IMR-90 (cell line): Measurements from ENCODE around the gene NOP9. TPM values are rescaled to one million over a fixed set of nuclear protein-coding genes. Genes with fewer than 3 reads are reported as not detected.

Source experiments
- ATAC-seq: fragments of 200-7000 bp; cut with Tn5 transposase; 2 replicates; pipeline ENCODE4 v1.9.1; 2020; ENCODE audit warnings: low read depth, mild to moderate bottlenecking, moderate library complexity
- BruUV-seq: library from RNA; stranded (reverse); fragments of 400-500 nt; replicated peaks from 2 replicates; lab custom pipeline; 2021; lab: Mats Ljungman, UMichigan
- CTCF ChIA-PET: fragments of 300-600 bp; formaldehyde crosslinking; extraction: SDS; loops from one replicate; lab custom pipeline; 2021; ENCODE audit warnings: antibody characterized with exemption; lab: Yijun Ruan, JAX
- POLR2A ChIA-PET: fragments of 300-600 bp; sonication (Branson Sonifier 250); formaldehyde crosslinking; loops from one replicate; lab custom pipeline; 2022; ENCODE audit warnings: antibody characterized with exemption; ENCODE audit not compliant: unreplicated experiment; lab: Charles Lee
- DNase-seq: peaks from one replicate; pipeline ENCODE4 v3.0.0; 2013
- H2AFZ ChIP-seq: replicated peaks from 2 replicates; pipeline ENCODE3; 2013; ENCODE audit warnings: low read length, mild to moderate bottlenecking; ENCODE audit not compliant: poor library complexity
- H2AK5ac ChIP-seq: 2 replicates; pipeline ENCODE4 v1.6.1; 2013; ENCODE audit warnings: low read depth, low read length, inconsistent platforms
- H2AK9ac ChIP-seq: replicated peaks from 2 replicates; pipeline ENCODE3; 2013; ENCODE audit warnings: mild to moderate bottlenecking, low read depth, low read length, moderate library complexity; ENCODE audit not compliant: poor library complexity
- H2BK120ac ChIP-seq: 2 replicates; pipeline ENCODE4 v1.6.1; 2013; ENCODE audit warnings: low read depth, low read length, inconsistent platforms
- H2BK15ac ChIP-seq: 3 replicates; pipeline ENCODE4 v1.6.1; 2013; ENCODE audit warnings: low read depth, low read length, inconsistent platforms
- H2BK20ac ChIP-seq: 2 replicates; pipeline ENCODE4 v1.6.1; 2013; ENCODE audit warnings: low read depth, mild to moderate bottlenecking, inconsistent platforms, low read length, moderate library complexity
- H2BK5ac ChIP-seq: 2 replicates; pipeline ENCODE4 v1.6.1; 2013; ENCODE audit warnings: mild to moderate bottlenecking, low read depth, low read length, inconsistent platforms; ENCODE audit not compliant: poor library complexity, severe bottlenecking
- H3K14ac ChIP-seq: replicated peaks from 2 replicates; pipeline ENCODE4 v1.6.1; 2013; ENCODE audit warnings: low read depth, low read length, inconsistent platforms
- H3K18ac ChIP-seq: 2 replicates; pipeline ENCODE4 v1.6.1; 2013; ENCODE audit warnings: low read depth, low read length, control low read depth
- H3K23ac ChIP-seq: 2 replicates; pipeline ENCODE4 v1.6.1; 2013; ENCODE audit warnings: low read depth, low read length, inconsistent platforms
- H3K27ac ChIP-seq: 2 replicates; pipeline ENCODE4 v1.5.1; 2013; ENCODE audit warnings: mild to moderate bottlenecking, control low read depth, low read length; ENCODE audit not compliant: insufficient read depth
- H3K27me3 ChIP-seq: 2 replicates; pipeline ENCODE4 v1.6.1; 2013; ENCODE audit warnings: low read length; ENCODE audit not compliant: control insufficient read depth, insufficient read depth
- H3K36me3 ChIP-seq: 2 replicates; pipeline ENCODE4 v1.6.1; 2013; ENCODE audit warnings: low read length, mixed read lengths; ENCODE audit not compliant: control insufficient read depth, insufficient read depth
- H3K4ac ChIP-seq: 2 replicates; pipeline ENCODE4 v1.6.1; 2013; ENCODE audit warnings: low read depth, low read length, inconsistent platforms
- H3K4me1 ChIP-seq: 2 replicates; pipeline ENCODE4 v1.6.1; 2013; ENCODE audit warnings: low read length, mixed read lengths; ENCODE audit not compliant: control insufficient read depth, insufficient read depth
- H3K4me2 ChIP-seq: 2 replicates; pipeline ENCODE4 v1.6.1; 2013; ENCODE audit warnings: low read depth, mild to moderate bottlenecking, control low read depth, low read length, moderate library complexity
- H3K4me3 ChIP-seq: 2 replicates; pipeline ENCODE4 v1.5.1; 2013; ENCODE audit warnings: low read depth, mild to moderate bottlenecking, control low read depth, low read length, moderate library complexity; ENCODE audit not compliant: insufficient read depth
- H3K56ac ChIP-seq: 2 replicates; pipeline ENCODE4 v1.6.1; 2013; ENCODE audit warnings: low read length, inconsistent platforms; ENCODE audit not compliant: insufficient read depth; ENCODE audit errors: extremely low read depth
- H3K79me1 ChIP-seq, 2 experiments: 2 replicates each; pipeline ENCODE4 v1.6.1; 2013; ENCODE audit warnings: low read length in 2 of 2, inconsistent platforms in 1 of 2, low read depth in 1 of 2
- H3K9ac ChIP-seq: 2 replicates; pipeline ENCODE4 v1.6.1; 2013; ENCODE audit warnings: low read depth, low read length, control low read depth
- H3K9me1 ChIP-seq: 2 replicates; pipeline ENCODE4 v1.6.1; 2013; ENCODE audit warnings: low read length, inconsistent platforms; ENCODE audit not compliant: insufficient read depth
- H3K9me3 ChIP-seq: 2 replicates; pipeline ENCODE4 v1.6.1; 2013; ENCODE audit warnings: low read length; ENCODE audit not compliant: control insufficient read depth, insufficient read depth
- H4K20me1 ChIP-seq: 2 replicates; pipeline ENCODE4 v1.6.1; 2013; ENCODE audit warnings: low read length, inconsistent platforms; ENCODE audit not compliant: insufficient read depth
- H4K5ac ChIP-seq: 2 replicates; pipeline ENCODE4 v1.6.1; 2013; ENCODE audit warnings: mild to moderate bottlenecking, low read depth, low read length, control low read depth
- H4K8ac ChIP-seq, 2 experiments: 2 replicates each; pipeline ENCODE4 v1.6.1; 2013; ENCODE audit warnings: low read depth in 2 of 2, low read length in 2 of 2, control low read depth in 1 of 2, inconsistent platforms in 1 of 2
- H4K91ac ChIP-seq: 2 replicates; pipeline ENCODE4 v1.6.1; 2013; ENCODE audit warnings: low read depth, low read length, inconsistent platforms; ENCODE audit not compliant: insufficient read depth
- CEBPB ChIP-seq: IDR thresholded peaks from 2 replicates; pipeline ENCODE4 v1.6.1; 2012; ENCODE audit warnings: low read depth, low read length, improper control_type of control experiment
- CHD1 ChIP-seq: IDR thresholded peaks from 2 replicates; pipeline ENCODE4 v1.6.1; 2012; ENCODE audit warnings: low read depth, low read length, improper control_type of control experiment
- FOS ChIP-seq: fragments of 150-350 bp; IDR thresholded peaks from 2 replicates; pipeline ENCODE4 v1.6.1; 2016; ENCODE audit warnings: low read depth, low read length
- MAZ ChIP-seq: IDR thresholded peaks from 2 replicates; pipeline ENCODE4 v1.6.1; 2012; ENCODE audit warnings: low read depth, mild to moderate bottlenecking, low read length, improper control_type of control experiment, moderate library complexity, borderline replicate concordance
- MXI1 ChIP-seq: IDR thresholded peaks from 2 replicates; pipeline ENCODE4 v1.6.1; 2012; ENCODE audit warnings: low read depth, mild to moderate bottlenecking, low read length, moderate library complexity, borderline replicate concordance
- NFE2L2 ChIP-seq: fragments of 150-350 bp; IDR thresholded peaks from 2 replicates; pipeline ENCODE4 v1.6.1; 2016; ENCODE audit warnings: low read depth, mild to moderate bottlenecking, low read length
- POLR2A ChIP-seq: IDR thresholded peaks from 2 replicates; pipeline ENCODE4 v1.6.1; 2012; ENCODE audit warnings: mild to moderate bottlenecking, low read depth, low read length
- RAD21 ChIP-seq: IDR thresholded peaks from 2 replicates; pipeline ENCODE4 v1.6.1; 2012; ENCODE audit warnings: low read length, improper control_type of control experiment
- RCOR1 ChIP-seq: IDR thresholded peaks from 2 replicates; pipeline ENCODE4 v1.6.1; 2012; ENCODE audit warnings: mild to moderate bottlenecking, low read length, improper control_type of control experiment; ENCODE audit not compliant: insufficient replicate concordance
- RFX5 ChIP-seq: IDR thresholded peaks from 2 replicates; pipeline ENCODE4 v1.8.0; 2012; ENCODE audit warnings: low read depth, mild to moderate bottlenecking, low read length, moderate library complexity
- SMC3 ChIP-seq: fragments of 150-350 bp; IDR thresholded peaks from 2 replicates; pipeline ENCODE4 v1.6.1; 2016; ENCODE audit warnings: low read depth, mild to moderate bottlenecking, antibody characterized with exemption, low read length, moderate library complexity
- WGBS, 2 experiments: methylation state at CpG; one replicate each; pipeline versions ENCODE4 v1.1.5 to v1.1.7; 2013; ENCODE audit warnings: missing lambda C conversion rate in 2 of 2; ENCODE audit not compliant: insufficient read length in 1 of 2; ENCODE audit errors: extremely low coverage in 2 of 2; 5-methylcytosine and 5-hydroxymethylcytosine counted together
- dilution Hi-C: fragments of 300-500 bp; cut with HindIII; formaldehyde crosslinking; loops from one replicate; pipeline ENCODE4 v1.14.3; 2018; ENCODE audit warnings: low sequenced_read_pairs; ENCODE audit not compliant: unreplicated experiment
- in situ Hi-C: fragments of 300-500 bp; cut with MboI; formaldehyde crosslinking; loops from 3 replicates; pipeline ENCODE4 v1.14.3; 2019; ENCODE audit warnings: low sequenced_read_pairs, inconsistent platforms, mixed read lengths
- intact Hi-C: fragments of 100-400 bp; cut with micrococcal nuclease; formaldehyde crosslinking; loops from 2 replicates; pipeline ENCODE4 v1.10.0; 2022
- polyA plus RNA-seq, 3 experiments: library from polyadenylated mRNA; depleted of rRNA; stranded (reverse); fragments of >200 nt; gene quantifications; 2 replicates each; pipeline ENCODE4 v1.2.3, GENCODE V29; 2012; ENCODE audit warnings: low replicate concordance in 1 of 3
- total RNA-seq: library from RNA; depleted of rRNA; stranded (reverse); fragments of >200 nt; gene quantifications from 2 replicates; pipeline ENCODE4 v1.2.3, GENCODE V29; 2012
- TF ChIP-seq, protein P1 (sequence below): fragments of 150-350 bp; IDR thresholded peaks from 2 replicates; pipeline ENCODE4 v1.6.1; 2017; ENCODE audit warnings: mild to moderate bottlenecking, antibody characterized with exemption, low read length, low read depth
- TF ChIP-seq, protein P2 (sequence below): fragments of 150-350 bp; IDR thresholded peaks from 2 replicates; pipeline ENCODE4 v1.6.1; 2016; ENCODE audit warnings: low read depth, mild to moderate bottlenecking, low read length, moderate library complexity, borderline replicate concordance
- TF ChIP-seq, protein P3 (sequence below): conservative IDR thresholded peaks from 2 replicates; pipeline ENCODE4 v1.5.1; 2012; ENCODE audit warnings: mild to moderate bottlenecking, low read depth, low read length, improper control_type of control experiment

The NOP9 gene
- total and polyA plus RNA-seq, 2 of the 4 experiments (the other 2 are of a cell fraction), result 11.8 to 25.8 TPM

DNA sequence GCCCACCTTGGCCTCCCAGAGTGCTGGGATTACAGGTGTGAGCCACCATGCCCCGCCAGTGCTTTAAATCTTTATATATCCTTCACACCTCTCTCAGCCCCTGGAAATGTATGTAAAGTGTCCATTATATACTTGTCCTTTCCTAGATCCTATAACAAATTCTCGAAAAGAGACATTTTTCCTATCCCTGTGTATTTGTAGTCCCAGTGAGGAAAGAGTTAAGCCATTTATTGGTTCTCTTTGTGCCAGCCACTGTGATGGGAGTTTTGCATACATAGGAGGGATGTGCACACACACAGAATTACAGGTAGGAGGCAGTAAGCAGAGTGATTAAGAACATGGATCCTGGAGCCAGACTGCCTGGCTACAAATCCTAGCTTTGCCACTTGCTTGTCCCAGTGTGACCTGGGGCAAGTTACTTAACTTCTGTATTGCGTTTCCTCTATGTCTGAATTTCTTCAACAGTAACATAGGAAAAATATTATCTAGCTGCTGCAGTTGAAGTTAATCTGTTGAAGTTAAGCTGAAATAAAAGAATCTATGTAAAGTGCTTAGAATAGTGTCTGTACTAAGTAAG lies 26.1 kb upstream of the NOP9 start:
- in situ Hi-C loops, result no loop called here
- Histone ChIP-seq H2BK20ac (no peak overlapping the region), H3K4me3 (no peak overlapping the region), H3K27me3 (no peaks in the 10 kb centered on the region), H3K56ac (no peak overlapping the region), H3K9ac (no peak overlapping the region), H3K14ac (no peak overlapping the region), H3K4me1 (peaks cover 5% of the 10 kb centered on the region; the same call in 1 of the 2 replicates), H2AFZ (no peak overlapping the region), H3K4ac (no peak overlapping the region), H4K20me1 (no peaks in the 10 kb centered on the region), H2BK120ac (no peak overlapping the region), H2AK5ac (no peak overlapping the region), H3K27ac (no peak overlapping the region), H3K9me3 (no peaks in the 10 kb centered on the region), H4K8ac (no peak overlapping the region), H3K18ac (no peak overlapping the region), H2BK5ac (no peak overlapping the region), H4K91ac (no peak overlapping the region), H3K9me1 (peaks cover 5% of the 10 kb centered on the region; the same call in 1 of the 2 replicates), H3K79me1 (peaks cover 12 to 30% of the 10 kb centered on the region in 2 experiments), H2BK15ac (no peak overlapping the region), H2AK9ac (no peak overlapping the region), H3K23ac (no peak overlapping the region), H4K5ac (no peak overlapping the region), H3K36me3 (peaks cover 8% of the 10 kb centered on the region; the same call in 1 of the 2 replicates), H3K4me2 (no peak overlapping the region)
- intact Hi-C loops, result no loop called here
- WGBS, 2 experiments, result no CpG with 5 or more reads among the region's 3 CpGs
- CTCF ChIA-PET, result no interaction called here
- ATAC-seq (no peak), DNase-seq (no peak)
- no TSS peak for BruUV-seq
- POLR2A ChIA-PET, result no interaction called here
- TF ChIP-seq CEBPB, result no peak
- no peak for TF ChIP-seq NFE2L2
- no peak for TF ChIP-seq FOS
- no peak for TF ChIP-seq CHD1
- TF ChIP-seq, protein P1, sequence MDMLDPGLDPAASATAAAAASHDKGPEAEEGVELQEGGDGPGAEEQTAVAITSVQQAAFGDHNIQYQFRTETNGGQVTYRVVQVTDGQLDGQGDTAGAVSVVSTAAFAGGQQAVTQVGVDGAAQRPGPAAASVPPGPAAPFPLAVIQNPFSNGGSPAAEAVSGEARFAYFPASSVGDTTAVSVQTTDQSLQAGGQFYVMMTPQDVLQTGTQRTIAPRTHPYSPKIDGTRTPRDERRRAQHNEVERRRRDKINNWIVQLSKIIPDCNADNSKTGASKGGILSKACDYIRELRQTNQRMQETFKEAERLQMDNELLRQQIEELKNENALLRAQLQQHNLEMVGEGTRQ, result no peak
- TF ChIP-seq MAZ, result no peak
- TF ChIP-seq, protein P2, sequence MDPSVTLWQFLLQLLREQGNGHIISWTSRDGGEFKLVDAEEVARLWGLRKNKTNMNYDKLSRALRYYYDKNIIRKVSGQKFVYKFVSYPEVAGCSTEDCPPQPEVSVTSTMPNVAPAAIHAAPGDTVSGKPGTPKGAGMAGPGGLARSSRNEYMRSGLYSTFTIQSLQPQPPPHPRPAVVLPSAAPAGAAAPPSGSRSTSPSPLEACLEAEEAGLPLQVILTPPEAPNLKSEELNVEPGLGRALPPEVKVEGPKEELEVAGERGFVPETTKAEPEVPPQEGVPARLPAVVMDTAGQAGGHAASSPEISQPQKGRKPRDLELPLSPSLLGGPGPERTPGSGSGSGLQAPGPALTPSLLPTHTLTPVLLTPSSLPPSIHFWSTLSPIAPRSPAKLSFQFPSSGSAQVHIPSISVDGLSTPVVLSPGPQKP, result no peak
- no peak for TF ChIP-seq POLR2A
- TF ChIP-seq, protein P3, sequence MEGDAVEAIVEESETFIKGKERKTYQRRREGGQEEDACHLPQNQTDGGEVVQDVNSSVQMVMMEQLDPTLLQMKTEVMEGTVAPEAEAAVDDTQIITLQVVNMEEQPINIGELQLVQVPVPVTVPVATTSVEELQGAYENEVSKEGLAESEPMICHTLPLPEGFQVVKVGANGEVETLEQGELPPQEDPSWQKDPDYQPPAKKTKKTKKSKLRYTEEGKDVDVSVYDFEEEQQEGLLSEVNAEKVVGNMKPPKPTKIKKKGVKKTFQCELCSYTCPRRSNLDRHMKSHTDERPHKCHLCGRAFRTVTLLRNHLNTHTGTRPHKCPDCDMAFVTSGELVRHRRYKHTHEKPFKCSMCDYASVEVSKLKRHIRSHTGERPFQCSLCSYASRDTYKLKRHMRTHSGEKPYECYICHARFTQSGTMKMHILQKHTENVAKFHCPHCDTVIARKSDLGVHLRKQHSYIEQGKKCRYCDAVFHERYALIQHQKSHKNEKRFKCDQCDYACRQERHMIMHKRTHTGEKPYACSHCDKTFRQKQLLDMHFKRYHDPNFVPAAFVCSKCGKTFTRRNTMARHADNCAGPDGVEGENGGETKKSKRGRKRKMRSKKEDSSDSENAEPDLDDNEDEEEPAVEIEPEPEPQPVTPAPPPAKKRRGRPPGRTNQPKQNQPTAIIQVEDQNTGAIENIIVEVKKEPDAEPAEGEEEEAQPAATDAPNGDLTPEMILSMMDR, result no peak
- TF ChIP-seq RFX5, result no peak
- no peak for TF ChIP-seq MXI1
- TF ChIP-seq SMC3, result no peak
- no peak for TF ChIP-seq RAD21
- no peak for TF ChIP-seq RCOR1
- dilution Hi-C loops, result no loop called here
